Muscle layer of duodenum (tissue), 2 donors: ENCODE measurements around the gene TTLL9.
"Not testable (repeated sequence)": the region's sequence is repeated elsewhere in the genome, so short reads cannot be mapped to it uniquely, and the experiment has no call there.

Source experiments
- H3K27ac ChIP-seq: one replicate; pipeline ENCODE4 v1.7.0; 2013; ENCODE audit warnings: mild to moderate bottlenecking, low read length
- H3K27me3 ChIP-seq: one replicate; pipeline ENCODE4 v1.7.0; 2013; ENCODE audit warnings: low read depth, mild to moderate bottlenecking, control low read depth, low read length
- H3K36me3 ChIP-seq, 2 donors: one replicate each; pipeline ENCODE4 v1.7.0; 2013; ENCODE audit warnings: low read length in 2 of 2, control low read depth in 1 of 2, mild to moderate bottlenecking in 1 of 2; ENCODE audit not compliant: insufficient read depth in 2 of 2, control insufficient read depth in 1 of 2
- H3K4me1 ChIP-seq, 2 donors: one replicate each; pipeline ENCODE4 v1.7.0; 2013; ENCODE audit warnings: low read length in 2 of 2, mild to moderate bottlenecking in 2 of 2, control low read depth in 1 of 2, moderate library complexity in 1 of 2; ENCODE audit not compliant: insufficient read depth in 2 of 2, control insufficient read depth in 1 of 2
- H3K4me3 ChIP-seq, 2 donors: one replicate each; pipeline ENCODE4 v1.7.0; 2013; ENCODE audit warnings: low read length in 2 of 2, low read depth in 1 of 2, mild to moderate bottlenecking in 1 of 2
- H3K9me3 ChIP-seq, 2 donors: one replicate each; pipeline ENCODE4 v1.7.0; 2013; ENCODE audit warnings: low read length in 2 of 2, control low read depth in 1 of 2, mild to moderate bottlenecking in 1 of 2; ENCODE audit not compliant: control insufficient read depth in 1 of 2
- donor health status: healthy.

TTLL9 gene

GRCh38 chr20:31926493-31926892 is 56.1 kb downstream of the TTLL9 start:
- Histone ChIP-seq H3K9me3 (no peaks in the 10 kb centered on the region), H3K27ac (no peak overlapping the region), H3K4me1 (no peaks in the 10 kb centered on the region), H3K27me3 (no peaks in the 10 kb centered on the region), H3K36me3 (no peaks in the 10 kb centered on the region), H3K4me3 (no peak overlapping the region)

GRCh38 chr20:31927627-31928159 is 57.3 kb downstream of the TTLL9 start:
- Histone ChIP-seq H3K4me1 (no peaks in the 10 kb centered on the region), H3K27me3 (no peaks in the 10 kb centered on the region), H3K4me3 (no peak overlapping the region), H3K27ac (no peak overlapping the region), H3K36me3 (no peaks in the 10 kb centered on the region), H3K9me3 (no peaks in the 10 kb centered on the region)

GRCh38 chr20:31929631-31930030 is 59.2 kb downstream of the TTLL9 start:
- H3K4me3 ChIP-seq, H3K4me1 ChIP-seq, H3K36me3 ChIP-seq, H3K27ac ChIP-seq, H3K27me3 ChIP-seq, H3K9me3 ChIP-seq: not testable (repeated sequence)

- H3K4me1 ChIP-seq: no peaks in the 10 kb centered on the region
- no peak overlapping the region for H3K27ac ChIP-seq
- H3K27me3 ChIP-seq: no peaks in the 10 kb centered on the region
- H3K9me3 ChIP-seq: no peaks in the 10 kb centered on the region
- H3K36me3 ChIP-seq: no peaks in the 10 kb centered on the region
- no peak overlapping the region for H3K4me3 ChIP-seq
Observed at GRCh38 chr20:31930779-31931178, 60.3 kb downstream of the TTLL9 start.

GRCh38 chr20:31933698-31934097 is 63.3 kb downstream of the TTLL9 start:
- Histone ChIP-seq H3K4me3 (no peak overlapping the region), H3K36me3 (no peaks in the 10 kb centered on the region), H3K9me3 (no peaks in the 10 kb centered on the region), H3K27ac (no peak overlapping the region), H3K4me1 (no peaks in the 10 kb centered on the region), H3K27me3 (no peaks in the 10 kb centered on the region)

- Histone ChIP-seq H3K36me3 (no peaks in the 10 kb centered on the region), H3K9me3 (no peaks in the 10 kb centered on the region), H3K4me1 (no peaks in the 10 kb centered on the region), H3K27me3 (no peaks in the 10 kb centered on the region), H3K4me3 (no peak overlapping the region), H3K27ac (no peak overlapping the region)
Observed at GRCh38 chr20:31934491-31934890, 64.1 kb downstream of the TTLL9 start.

GRCh38 chr20:31934968-31935764 is 64.7 kb downstream of the TTLL9 start:
- Histone ChIP-seq H3K27ac (no peak overlapping the region), H3K4me1 (no peaks in the 10 kb centered on the region), H3K36me3 (no peaks in the 10 kb centered on the region), H3K27me3 (no peaks in the 10 kb centered on the region), H3K9me3 (no peaks in the 10 kb centered on the region), H3K4me3 (no peak overlapping the region)

- no peaks in the 10 kb centered on the region for H3K9me3 ChIP-seq
- H3K4me3 ChIP-seq: no peak overlapping the region
- no peak overlapping the region for H3K27ac ChIP-seq
- no peaks in the 10 kb centered on the region for H3K36me3 ChIP-seq
- no peaks in the 10 kb centered on the region for H3K27me3 ChIP-seq
- no peaks in the 10 kb centered on the region for H3K4me1 ChIP-seq
Observed at GRCh38 chr20:31936420-31936819, 66.0 kb downstream of the TTLL9 start.

- Histone ChIP-seq H3K27me3 (no peaks in the 10 kb centered on the region), H3K27ac (no peak overlapping the region), H3K36me3 (no peaks in the 10 kb centered on the region), H3K9me3 (no peaks in the 10 kb centered on the region), H3K4me1 (peaks cover 0 to 2% of the 10 kb centered on the region in 2 donors), H3K4me3 (no peak overlapping the region)
Observed at GRCh38 chr20:31937820-31938219, 67.4 kb downstream of the TTLL9 start.

- no peaks in the 10 kb centered on the region for H3K27me3 ChIP-seq
- H3K4me1 ChIP-seq: peaks cover 7 to 13% of the 10 kb centered on the region in 2 donors
- H3K36me3 ChIP-seq: peaks cover 10 to 11% of the 10 kb centered on the region in 2 donors
- no peak overlapping the region for H3K4me3 ChIP-seq
- no peak overlapping the region for H3K27ac ChIP-seq
- no peaks in the 10 kb centered on the region for H3K9me3 ChIP-seq
Observed at GRCh38 chr20:31939661-31940060, 69.2 kb downstream of the TTLL9 start.

GRCh38 chr20:31943052-31943471 is 72.6 kb downstream of the TTLL9 start:
- peaks cover 37 to 45% of the 10 kb centered on the region in 2 donors for H3K36me3 ChIP-seq
- no peaks in the 10 kb centered on the region for H3K27me3 ChIP-seq
- no peak overlapping the region for H3K27ac ChIP-seq
- H3K4me1 ChIP-seq: peaks cover 7 to 13% of the 10 kb centered on the region in 2 donors
- no peak overlapping the region for H3K4me3 ChIP-seq
- no peaks in the 10 kb centered on the region for H3K9me3 ChIP-seq

- no peak overlapping the region for H3K4me3 ChIP-seq
- no peaks in the 10 kb centered on the region for H3K9me3 ChIP-seq
- H3K4me1 ChIP-seq: peaks cover 11 to 19% of the 10 kb centered on the region in 2 donors
- H3K36me3 ChIP-seq: peaks cover 50 to 60% of the 10 kb centered on the region in 2 donors
- no peak overlapping the region for H3K27ac ChIP-seq
- no peaks in the 10 kb centered on the region for H3K27me3 ChIP-seq
Observed at GRCh38 chr20:31945319-31945718, 74.9 kb downstream of the TTLL9 start.
